Left ventricle myocardium superior (tissue), 1 donor: ENCODE results near the gene GKN2. TPM values are rescaled to one million over a fixed set of nuclear protein-coding genes. Genes with fewer than 3 reads are reported as not detected.

Experiments
- ATAC-seq: fragments of 200-7000 bp; cut with Tn5 transposase; one replicate; pipeline ENCODE4 v1.9.1; 2020; ENCODE audit warnings: mild to moderate bottlenecking, moderate library complexity
- DNase-seq: peaks from one replicate; pipeline ENCODE4 v3.0.0-alpha.2; 2020
- intact Hi-C: fragments of 100-400 bp; cut with micrococcal nuclease; formaldehyde crosslinking; loops from one replicate; pipeline ENCODE4 v1.11.0; 2022
- long read RNA-seq: library from polyadenylated mRNA; unstranded; transcript quantifications from one replicate; pipeline ENCODE4 v2.0.0, GENCODE V29; 2021
- total RNA-seq: library from RNA; stranded (reverse); fragmentation: NEBNext Ultra II Directional; extraction: Animal tissue kit (Norgen Biotek cat#: 25700); gene quantifications from one replicate; pipeline ENCODE4 v1.2.1, GENCODE V29; 2021
- donor health status: DM: no; HTN: yes; CAD: no; lungs with severe emphysema.

The GKN2 gene, protein sequence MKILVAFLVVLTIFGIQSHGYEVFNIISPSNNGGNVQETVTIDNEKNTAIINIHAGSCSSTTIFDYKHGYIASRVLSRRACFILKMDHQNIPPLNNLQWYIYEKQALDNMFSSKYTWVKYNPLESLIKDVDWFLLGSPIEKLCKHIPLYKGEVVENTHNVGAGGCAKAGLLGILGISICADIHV
- total RNA-seq = not detected
- long read RNA-seq = 0 reads

DNA sequence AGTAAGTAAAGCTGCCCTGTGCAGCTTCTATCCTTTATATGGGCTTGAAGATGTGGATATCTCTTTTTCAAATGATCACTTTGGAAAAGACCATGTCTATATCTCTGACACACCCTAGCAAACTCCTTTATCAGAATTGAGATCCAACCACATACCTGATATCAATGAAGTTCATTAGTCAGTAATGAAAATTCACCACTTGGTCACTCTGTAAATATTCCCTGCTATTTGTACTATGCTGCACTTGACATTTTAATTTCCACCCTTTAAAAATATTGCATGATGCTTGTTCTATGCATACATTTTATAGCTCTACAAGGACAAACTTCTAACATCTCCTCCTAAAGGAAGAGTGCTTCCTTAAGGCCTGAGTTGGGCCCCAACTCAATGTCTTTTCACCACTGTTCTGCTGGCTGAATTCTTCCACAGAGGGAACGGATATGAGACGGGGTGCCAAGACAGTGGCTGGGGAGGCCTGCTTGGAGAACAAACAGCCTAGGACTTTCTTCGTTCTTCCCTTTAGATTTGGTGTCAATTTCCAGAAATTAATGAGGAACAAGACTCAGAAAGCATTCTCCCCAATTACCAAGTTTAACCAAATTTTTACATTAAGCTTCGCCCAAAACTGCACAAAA, at the start of gene GKN2:
Gene GKN2 (minus strand): TSS at position 7 of the 635 bp plus-strand sequence. CDS start 32 bp downstream, outside the sequence.
- DNase-seq (no peak), ATAC-seq (no peak)
- intact Hi-C loops = no loop called here

DNA sequence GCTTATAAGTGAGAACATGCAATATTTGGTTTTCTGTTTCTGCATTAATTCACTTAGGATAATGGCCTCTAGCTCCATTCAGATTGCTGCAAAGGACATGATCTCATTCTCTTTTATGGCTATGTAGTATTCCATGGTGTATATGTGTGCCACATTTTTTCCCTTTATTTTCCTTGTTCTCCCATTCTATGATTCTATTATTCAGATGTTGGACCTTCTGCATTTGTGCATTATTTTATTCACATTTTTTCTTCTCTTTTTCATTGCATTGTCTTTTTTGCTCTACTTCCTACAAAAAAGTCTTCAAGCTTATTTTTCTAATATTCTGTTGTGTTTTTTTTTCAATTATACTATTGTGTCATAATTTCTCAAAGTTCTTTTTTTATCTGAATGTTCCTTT, 49.2 kb upstream of the GKN2 start:
- ATAC-seq (no peak), DNase-seq (no peak)
- intact Hi-C loops = no loop called here

DNA sequence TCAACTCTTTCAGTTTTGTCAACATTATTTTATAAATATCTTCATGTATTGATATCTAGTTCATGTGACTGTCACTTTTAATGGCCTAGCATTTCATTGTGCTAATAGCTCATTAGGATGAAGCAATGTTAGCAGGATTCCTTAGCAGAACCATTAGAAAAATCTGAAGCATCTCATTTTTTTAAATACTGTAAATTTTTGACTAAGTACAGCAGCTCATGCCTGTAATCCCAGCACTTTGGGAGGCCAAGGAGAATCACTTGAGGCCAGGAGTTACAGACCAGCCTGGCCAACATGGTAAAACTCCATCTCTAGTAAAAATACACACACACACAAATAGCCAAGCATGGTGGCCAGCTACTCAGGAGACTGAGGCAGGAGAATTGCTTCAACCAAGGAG, 44.7 kb upstream of the GKN2 start:
- ATAC-seq = no peak
- intact Hi-C loops = no loop called here
- no peak for DNase-seq

DNA sequence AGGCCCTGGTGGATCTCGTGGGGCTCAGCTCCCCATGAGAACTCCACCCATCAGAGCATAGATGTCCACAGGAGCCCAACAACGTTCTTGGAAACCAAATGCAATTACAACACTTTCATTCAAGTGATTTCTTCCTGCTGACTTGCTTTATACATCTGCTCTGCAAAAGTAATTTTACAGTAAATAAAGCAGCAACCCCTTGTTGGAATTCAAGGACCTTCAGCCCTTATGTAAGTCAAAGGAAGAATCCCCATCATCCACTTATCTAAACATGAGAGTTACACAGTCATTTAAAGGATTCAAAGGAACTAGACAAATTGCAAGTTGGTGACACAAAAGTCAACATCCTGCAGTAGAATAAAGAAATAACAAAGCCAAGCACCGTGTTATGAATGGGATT, 43.2 kb upstream of the GKN2 start:
- intact Hi-C loops = no loop called here
- ATAC-seq (no peak), DNase-seq (no peak)

DNA sequence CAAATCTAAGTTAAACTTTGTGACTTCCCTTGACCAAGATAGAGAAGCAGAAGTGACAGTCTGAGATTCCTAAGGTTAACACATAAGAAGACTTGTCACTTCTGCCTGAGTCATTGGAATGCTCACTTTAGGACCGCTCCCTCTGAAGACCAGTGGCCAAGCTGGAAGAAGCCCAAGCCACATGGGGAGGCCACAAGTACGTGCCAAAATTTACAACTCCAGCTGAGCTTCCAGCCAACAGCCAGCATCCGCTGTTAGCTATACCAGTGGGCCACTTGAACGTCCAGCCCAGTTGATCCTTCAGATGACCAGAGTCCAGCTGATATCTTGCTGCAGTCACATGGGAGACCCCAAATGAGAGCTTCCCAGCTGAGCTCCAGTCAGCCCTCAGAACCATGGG, 42.2 kb upstream of the GKN2 start:
- intact Hi-C loops = no loop called here
- ATAC-seq = peak; percentile 83
- peak; percentile 69 for DNase-seq

DNA sequence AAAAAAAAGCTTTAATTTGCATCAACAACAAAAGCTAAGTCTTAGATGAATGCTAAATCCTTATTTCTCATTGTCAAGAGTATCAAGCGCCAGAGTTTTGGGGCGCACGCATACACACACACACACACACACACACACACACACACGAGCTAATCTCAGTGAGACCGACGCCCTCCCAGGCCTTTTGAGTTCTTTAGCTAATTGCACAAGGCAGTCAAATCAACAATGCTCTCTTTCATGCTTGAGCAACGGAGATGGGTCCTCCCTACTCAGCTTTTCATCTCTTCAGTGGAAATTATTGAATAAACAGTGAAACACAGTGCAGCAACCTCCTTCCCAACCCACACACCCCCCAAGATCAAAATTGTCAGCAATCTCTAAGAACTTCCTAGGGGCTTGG, 41.0 kb upstream of the GKN2 start:
- ATAC-seq (peak; percentile 41), DNase-seq (no peak)
- intact Hi-C loops = no loop called here

DNA sequence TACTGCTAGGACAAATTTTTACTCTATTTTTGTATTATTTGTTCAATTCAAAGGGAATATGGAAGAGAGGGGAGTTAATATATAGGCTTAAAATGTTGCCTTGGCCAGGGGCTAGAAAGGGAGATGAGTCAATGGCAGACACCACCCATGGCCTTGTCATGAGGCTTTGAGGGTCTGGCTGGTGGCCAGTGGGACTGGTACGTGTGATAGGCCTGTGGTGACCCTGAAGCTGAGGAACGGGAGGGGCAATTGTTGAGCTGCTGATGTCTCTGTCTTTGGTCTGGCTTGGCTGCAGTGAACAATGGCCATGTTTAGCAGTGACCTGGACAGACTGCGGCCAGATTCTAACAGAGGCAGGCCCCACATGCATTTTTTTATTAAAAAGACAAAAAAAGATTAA, 40.2 kb upstream of the GKN2 start:
- intact Hi-C loops = no loop called here
- DNase-seq = no peak
- no peak for ATAC-seq

DNA sequence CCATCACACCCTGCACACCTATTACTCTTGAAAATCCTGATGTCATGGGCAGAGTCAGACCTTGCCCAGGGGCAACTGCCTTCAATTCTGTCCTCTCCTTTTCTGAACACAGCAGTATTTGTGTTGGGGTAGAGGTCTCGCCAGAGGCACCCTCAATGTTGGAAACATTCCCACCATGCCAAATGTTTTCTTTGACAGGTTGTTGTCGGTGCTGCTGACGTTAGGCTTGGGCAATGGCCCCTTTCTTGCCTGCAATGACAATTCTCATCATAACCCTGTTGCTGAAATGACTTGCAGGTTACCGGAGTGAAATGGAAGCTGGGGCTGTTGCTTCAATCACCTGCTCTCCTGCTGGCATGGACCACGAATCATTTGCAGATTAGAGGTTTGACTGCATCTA, 39.6 kb upstream of the GKN2 start:
- intact Hi-C loops = no loop called here
- ATAC-seq (no peak), DNase-seq (no peak)

DNA sequence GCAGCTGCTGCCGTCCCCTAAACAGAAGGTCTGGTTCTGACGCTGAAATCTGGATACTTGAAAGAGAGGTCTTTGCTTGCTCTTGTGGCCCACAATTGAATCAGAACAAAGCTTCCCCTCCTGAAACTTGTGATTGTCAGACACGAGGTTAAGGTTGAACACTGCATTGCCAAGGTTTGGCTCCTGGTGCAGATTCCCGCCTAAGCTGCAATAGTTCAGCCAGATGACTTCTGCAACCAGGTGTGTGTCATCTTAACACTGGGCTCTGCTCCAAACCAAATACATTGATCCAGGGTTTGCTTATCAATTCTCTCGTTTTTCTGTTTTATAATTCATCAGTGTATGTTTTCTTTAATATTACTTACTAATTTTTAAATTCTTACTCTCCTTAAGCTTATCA, 36.3 kb upstream of the GKN2 start:
- intact Hi-C loops = no loop called here
- ATAC-seq = no peak
- DNase-seq = no peak

DNA sequence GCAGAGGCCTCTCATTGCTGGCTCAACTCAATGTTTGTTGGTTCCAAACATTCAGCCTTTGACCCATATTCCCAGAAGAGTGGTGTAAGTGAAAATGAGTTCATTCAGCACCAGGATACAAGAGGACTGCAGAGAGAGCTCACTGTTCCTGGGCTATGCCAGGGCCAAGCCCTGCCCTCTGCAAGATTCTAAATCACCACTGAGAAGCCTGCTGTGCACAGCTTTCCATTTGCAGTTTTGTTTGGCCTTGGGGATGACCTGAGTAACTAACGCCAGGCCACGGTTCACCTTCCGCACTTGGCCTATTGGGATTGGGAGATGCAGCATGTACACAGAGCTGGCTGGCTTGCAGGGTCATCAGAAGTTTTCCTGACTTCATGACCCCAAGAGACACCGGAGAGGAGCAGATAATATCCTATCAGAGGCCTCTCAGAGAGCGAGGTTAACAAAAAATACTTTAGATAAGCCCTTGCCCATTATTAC, 34.4 kb upstream of the GKN2 start:
- DNase-seq = peak; percentile 27
- intact Hi-C loops = no loop called here
- peak; percentile 80 for ATAC-seq

DNA sequence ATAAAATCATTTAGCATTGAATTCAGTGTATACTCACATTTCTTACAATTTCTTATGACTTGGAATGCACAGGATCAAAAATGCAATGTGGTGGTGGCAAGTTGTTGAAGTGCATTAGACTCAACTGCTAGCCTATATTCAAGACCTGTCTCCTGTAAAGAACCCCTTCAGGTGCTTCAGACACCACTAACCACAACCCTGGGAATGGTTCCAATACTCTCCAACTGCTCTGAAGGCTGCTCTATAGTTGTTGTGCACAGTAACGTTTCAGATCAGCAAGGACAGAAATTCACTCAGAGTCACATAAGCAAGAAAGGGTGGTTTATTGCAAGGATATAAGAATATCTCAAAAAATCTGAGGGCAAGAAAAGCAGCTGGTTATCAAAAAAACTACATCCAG, 28.3 kb upstream of the GKN2 start:
- ATAC-seq = no peak

DNA sequence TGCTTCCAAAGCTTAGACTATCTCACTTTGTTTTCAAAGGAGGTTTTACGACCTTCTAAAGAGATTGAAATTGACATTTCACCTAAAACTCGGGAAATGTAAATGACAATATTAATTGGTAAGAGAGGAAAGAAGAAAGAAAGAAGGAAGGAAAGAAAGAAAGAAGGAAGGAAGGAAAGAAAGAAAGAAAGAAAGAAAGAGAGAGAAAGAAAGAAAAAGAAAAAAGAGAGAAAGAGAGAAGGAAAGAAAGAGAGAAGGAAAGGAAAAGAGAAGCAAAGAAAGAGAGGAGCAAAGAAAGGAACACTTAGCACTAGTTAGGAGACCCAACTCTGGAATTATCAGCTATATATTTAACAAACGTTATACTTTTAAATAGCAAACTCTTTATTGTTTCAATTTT, 25.4 kb upstream of the GKN2 start:
- no peak for ATAC-seq
- DNase-seq = no peak
- intact Hi-C loops = no loop called here

More for the DNA sequence above, 28.3 kb upstream of the GKN2 start:
- intact Hi-C loops = no loop called here
- no peak for DNase-seq

DNA sequence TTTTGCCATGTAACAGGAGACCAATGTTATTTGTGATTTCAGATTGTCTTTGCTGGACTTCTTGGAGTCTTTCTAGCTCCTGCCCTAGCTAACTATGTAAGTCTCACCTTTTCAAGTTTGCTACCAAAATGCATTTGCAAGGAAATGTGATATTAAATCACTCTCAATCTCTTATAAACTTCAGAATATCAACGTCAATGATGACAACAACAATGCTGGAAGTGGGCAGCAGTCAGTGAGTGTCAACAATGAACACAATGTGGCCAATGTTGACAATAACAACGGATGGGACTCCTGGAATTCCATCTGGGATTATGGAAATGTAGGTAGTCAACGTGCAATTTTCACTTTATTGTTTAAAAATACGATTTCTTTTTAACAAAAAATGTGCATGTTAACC, 24.8 kb upstream of the GKN2 start:
- ATAC-seq (no peak), DNase-seq (no peak)
- intact Hi-C loops = no loop called here

DNA sequence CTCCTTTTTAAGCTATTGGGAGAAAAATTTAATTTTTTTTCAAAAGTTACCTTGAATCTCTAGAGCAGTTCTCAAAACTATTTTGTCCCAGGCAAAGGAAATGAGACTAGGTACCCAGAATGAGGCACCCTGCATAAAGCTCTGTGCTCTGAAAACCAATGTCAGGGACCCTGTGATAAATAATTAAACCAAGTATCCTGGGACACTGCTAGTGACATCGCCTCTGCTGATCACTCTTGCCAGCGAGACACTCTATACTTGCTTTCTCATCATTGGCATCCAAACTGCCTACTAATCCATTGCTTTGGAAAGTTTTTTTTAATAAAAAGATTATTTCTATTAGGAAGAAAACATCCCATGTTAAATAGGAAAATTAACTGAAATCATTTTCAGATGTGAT, 23.2 kb upstream of the GKN2 start:
- intact Hi-C loops = no loop called here
- no peak for ATAC-seq

DNA sequence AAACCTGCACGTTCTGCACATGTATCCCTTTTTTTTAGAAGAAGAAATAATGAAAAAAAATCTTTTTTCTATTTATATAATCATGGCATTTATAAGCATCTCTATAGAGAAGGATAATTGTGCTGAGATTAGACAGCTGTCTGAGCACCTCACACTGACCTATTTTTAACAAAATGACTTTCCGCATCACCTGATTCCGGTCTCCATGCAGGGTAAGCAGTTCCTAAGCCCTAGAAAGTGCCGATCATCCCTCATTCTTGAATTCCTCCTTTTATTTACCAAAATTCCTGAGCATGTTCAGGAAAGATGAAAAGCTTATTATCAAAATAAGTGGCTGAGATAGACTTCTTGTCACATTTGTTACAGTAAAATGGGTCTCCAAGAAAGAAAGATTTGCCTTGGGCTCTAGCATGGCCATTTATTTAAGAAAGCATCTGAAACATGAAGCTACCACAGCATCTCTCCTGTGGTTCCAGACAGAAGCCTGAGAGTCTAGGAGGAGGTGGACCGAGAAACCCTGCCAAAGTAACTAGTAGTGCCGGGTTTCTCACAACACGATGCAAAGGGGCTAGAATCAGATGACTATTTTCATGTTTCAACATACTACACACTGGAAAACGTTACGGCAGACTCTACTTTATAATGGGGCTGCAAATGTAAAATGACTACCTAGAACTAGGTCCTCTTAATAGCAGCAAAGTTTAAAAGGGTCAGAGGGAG, 22.4 kb upstream of the GKN2 start:
- intact Hi-C loops = no loop called here
- ATAC-seq (peak; percentile 45), DNase-seq (no peak)

More for the DNA sequence above, 23.2 kb upstream of the GKN2 start:
- DNase-seq = no peak

DNA sequence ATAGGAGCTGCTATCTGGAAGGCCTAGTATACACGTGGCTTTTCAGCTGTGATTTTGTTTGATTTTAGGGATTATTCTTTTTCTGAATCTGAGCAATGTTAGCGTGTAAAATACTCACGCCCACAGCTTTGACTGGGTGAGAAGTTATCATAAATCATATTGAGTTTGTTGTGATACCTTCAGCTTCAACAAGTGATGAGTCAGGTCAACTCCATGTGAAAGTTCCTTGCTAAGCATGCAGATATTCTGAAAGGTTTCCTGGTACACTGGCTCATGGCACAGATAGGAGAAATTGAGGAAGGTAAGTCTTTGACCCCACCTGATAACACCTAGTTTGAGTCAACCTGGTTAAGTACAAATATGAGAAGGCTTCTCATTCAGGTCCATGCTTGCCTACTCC, 21.6 kb upstream of the GKN2 start, which contains the start of gene GKN1:
Gene GKN1 (plus strand): TSS at position 386 of the 400 bp plus-strand sequence. CDS start 42 bp downstream, outside the sequence.
- intact Hi-C loops = no loop called here
- no peak for ATAC-seq
- no peak for DNase-seq

DNA sequence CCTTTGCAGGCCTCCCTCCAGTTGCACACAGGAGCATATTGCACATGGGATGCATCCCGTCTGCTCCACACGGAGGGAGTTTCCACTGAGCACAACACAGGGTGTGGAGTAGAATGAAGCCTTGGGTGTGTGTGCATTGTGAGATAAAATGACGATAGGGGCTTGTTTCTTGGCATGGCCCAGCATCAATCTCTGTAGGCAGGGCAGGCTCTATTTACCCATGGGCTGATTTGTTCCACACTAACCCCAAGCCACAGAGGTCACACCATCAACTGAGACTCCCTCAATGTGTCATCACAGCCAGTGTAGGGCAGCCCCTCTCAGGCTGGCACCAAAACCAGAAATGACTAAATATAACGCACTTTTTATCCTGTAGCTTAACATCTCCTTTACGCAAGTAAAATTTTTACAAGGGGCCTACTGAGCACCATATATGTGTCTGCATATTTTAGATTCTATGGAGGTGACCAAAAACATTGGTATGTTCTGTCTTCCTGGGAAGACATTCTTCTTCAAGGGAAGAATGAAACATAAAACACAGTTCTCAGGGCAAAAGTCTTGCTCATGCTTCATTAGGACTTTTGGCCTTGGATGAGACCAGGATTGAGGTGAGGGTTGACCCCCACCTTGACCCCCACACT, 19.0 kb upstream of the GKN2 start:
- no peak for DNase-seq
- intact Hi-C loops = no loop called here
- no peak for ATAC-seq

DNA sequence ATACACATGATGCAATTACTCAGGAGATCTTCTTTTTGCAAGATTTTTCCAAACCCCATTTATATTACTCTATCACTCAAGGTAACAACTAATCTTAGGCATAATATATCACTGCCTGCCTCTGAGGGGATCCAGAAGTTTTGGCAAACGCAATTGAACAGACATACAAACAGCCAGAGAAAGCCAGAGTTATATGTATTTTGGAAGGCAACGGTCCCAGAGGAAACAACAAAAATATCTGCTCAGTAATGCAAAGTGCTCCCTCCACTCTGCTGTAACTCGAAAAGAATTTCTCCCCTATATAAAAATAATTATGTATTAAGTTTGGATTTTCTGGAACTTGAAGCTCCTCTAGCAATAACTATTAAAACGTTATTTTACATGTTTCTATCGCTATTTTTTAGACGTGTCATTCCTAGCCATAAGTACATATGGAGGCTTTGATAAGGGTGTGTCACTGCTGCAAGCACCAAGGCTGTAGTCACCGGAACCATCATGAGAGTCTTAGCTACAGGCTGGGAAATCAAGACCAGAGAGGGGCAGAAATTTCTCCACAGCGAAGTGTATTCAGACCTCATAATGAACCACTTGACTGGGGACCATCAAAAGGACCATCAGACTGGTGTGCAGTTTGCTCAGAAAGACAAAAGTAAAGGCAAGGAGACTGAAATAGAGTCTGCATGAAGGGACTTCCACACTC, 18.0 kb upstream of the GKN2 start:
- intact Hi-C loops = no loop called here
- ATAC-seq (no peak), DNase-seq (no peak)

DNA sequence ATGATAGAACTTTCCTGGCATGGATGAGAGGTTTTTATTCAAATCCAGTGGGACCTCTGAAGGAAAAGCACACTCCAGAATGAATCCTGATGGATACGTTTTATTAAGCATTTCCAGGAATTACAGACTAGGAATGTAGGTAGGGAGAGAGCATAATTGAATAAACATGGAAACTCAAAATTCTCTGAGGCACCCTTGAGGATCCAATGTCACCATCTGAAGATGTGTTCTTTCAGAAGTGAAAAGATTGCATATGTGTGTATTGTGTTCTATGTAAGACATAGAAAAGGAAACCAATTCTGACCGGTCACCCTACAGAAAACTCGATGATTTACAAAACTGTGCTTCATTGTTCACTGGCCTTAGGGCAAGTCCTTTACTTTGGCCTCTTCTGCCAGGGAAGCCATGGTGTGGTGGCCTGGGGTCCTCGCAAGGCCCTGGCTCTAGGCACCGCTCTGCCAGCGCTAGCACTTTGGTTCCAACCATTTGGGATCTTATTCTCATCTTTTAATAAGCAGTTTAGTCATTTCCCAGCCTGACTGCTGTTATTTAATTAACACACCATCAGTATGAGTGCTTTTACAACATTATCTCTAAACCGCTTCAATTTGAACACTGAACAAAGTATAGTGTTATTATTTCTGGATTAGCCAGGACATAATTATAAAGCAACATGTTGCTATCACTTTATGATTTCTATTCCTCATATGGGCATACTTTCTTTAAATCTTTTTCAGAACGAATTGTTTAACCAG, 17.2 kb upstream of the GKN2 start:
- no peak for DNase-seq
- intact Hi-C loops = no loop called here
- no peak for ATAC-seq
